Trophoblast cell (in vitro differentiated cells and primary cell): ENCODE results near the gene SCN7A.
A peak's percentile ranks its signal among the peaks of the same experiment; 100 is the strongest.
"Not testable (repeated sequence)": the region's sequence is repeated elsewhere in the genome, so short reads cannot be mapped to it uniquely, and the experiment has no call there.

Source experiments
- DNase-seq, 2 donors: peaks; one replicate each; pipeline ENCODE4 v3.0.0-alpha.2; 2016
- H2AFZ ChIP-seq: 2 replicates; pipeline ENCODE4 v1.6.1; 2013; ENCODE audit warnings: low read length, moderate library complexity, mild to moderate bottlenecking; ENCODE audit not compliant: insufficient read depth, poor library complexity
- H2AK5ac ChIP-seq: 2 replicates; pipeline ENCODE4 v1.6.1; 2013; ENCODE audit warnings: mild to moderate bottlenecking, low read length
- H2BK120ac ChIP-seq: 2 replicates; pipeline ENCODE4 v1.6.1; 2013; ENCODE audit warnings: low read length, mild to moderate bottlenecking, moderate library complexity; ENCODE audit not compliant: insufficient read depth, poor library complexity
- H2BK12ac ChIP-seq: 2 replicates; pipeline ENCODE4 v1.6.1; 2013; ENCODE audit warnings: mild to moderate bottlenecking, low read length, moderate library complexity
- H2BK5ac ChIP-seq: 2 replicates; pipeline ENCODE4 v1.6.1; 2013; ENCODE audit warnings: low read length, low read depth, moderate library complexity, mild to moderate bottlenecking; ENCODE audit not compliant: poor library complexity
- H3K14ac ChIP-seq: 2 replicates; pipeline ENCODE4 v1.6.1; 2013; ENCODE audit warnings: mild to moderate bottlenecking, low read length
- H3K18ac ChIP-seq: 2 replicates; pipeline ENCODE4 v1.6.1; 2013; ENCODE audit warnings: mild to moderate bottlenecking, low read length
- H3K23ac ChIP-seq: 2 replicates; pipeline ENCODE4 v1.6.1; 2013; ENCODE audit warnings: low read length
- H3K27ac ChIP-seq: 2 replicates; pipeline ENCODE4 v1.5.1; 2013; ENCODE audit warnings: low read depth, mild to moderate bottlenecking, inconsistent platforms, low read length, moderate library complexity
- H3K27me3 ChIP-seq: 2 replicates; pipeline ENCODE4 v1.6.1; 2013; ENCODE audit warnings: inconsistent platforms, mild to moderate bottlenecking, low read length, moderate library complexity; ENCODE audit not compliant: insufficient read depth
- H3K36me3 ChIP-seq, 2 experiments: 1 replicate in 1 of 2; 2 replicates in 1 of 2; pipeline ENCODE4 v1.6.1; 2013; ENCODE audit warnings: low read length in 2 of 2, mild to moderate bottlenecking in 2 of 2, moderate library complexity in 1 of 2; ENCODE audit not compliant: insufficient read depth in 2 of 2, control insufficient read depth in 1 of 2
- H3K4ac ChIP-seq: 2 replicates; pipeline ENCODE4 v1.6.1; 2013; ENCODE audit warnings: low read depth, mild to moderate bottlenecking, low read length, moderate library complexity
- H3K4me1 ChIP-seq, 2 experiments: 1 replicate in 1 of 2; 2 replicates in 1 of 2; pipeline ENCODE4 v1.6.1; 2013; ENCODE audit warnings: low read length in 2 of 2, mild to moderate bottlenecking in 2 of 2, moderate library complexity in 1 of 2; ENCODE audit not compliant: insufficient read depth in 2 of 2, control insufficient read depth in 1 of 2
- H3K4me2 ChIP-seq: 2 replicates; pipeline ENCODE4 v1.6.1; 2013; ENCODE audit warnings: inconsistent platforms, mild to moderate bottlenecking, low read length, moderate library complexity
- H3K4me3 ChIP-seq: 2 replicates; pipeline ENCODE4 v1.5.1; 2013; ENCODE audit warnings: mild to moderate bottlenecking, low read depth, low read length, inconsistent platforms
- H3K79me1 ChIP-seq: one replicate; pipeline ENCODE4 v1.6.1; 2013; ENCODE audit warnings: low read length
- H3K79me2 ChIP-seq: 2 replicates; pipeline ENCODE4 v1.6.1; 2013; ENCODE audit warnings: low read length, mild to moderate bottlenecking; ENCODE audit not compliant: control insufficient read depth, insufficient read depth, poor library complexity
- H3K9ac ChIP-seq: 2 replicates; pipeline ENCODE4 v1.6.1; 2013; ENCODE audit warnings: mild to moderate bottlenecking, low read length
- H3K9me3 ChIP-seq: 2 replicates; pipeline ENCODE4 v1.6.1; 2013; ENCODE audit warnings: low read depth, mild to moderate bottlenecking, control low read depth, inconsistent platforms, low read length; ENCODE audit not compliant: insufficient read depth
- H4K12ac ChIP-seq: 2 replicates; pipeline ENCODE4 v1.6.1; 2013; ENCODE audit warnings: low read depth, mild to moderate bottlenecking, low read length, moderate library complexity
- H4K8ac ChIP-seq: 2 replicates; pipeline ENCODE4 v1.6.1; 2013; ENCODE audit warnings: low read depth, mild to moderate bottlenecking, low read length, moderate library complexity
- H4K91ac ChIP-seq: one replicate; pipeline ENCODE4 v1.6.1; 2013; ENCODE audit warnings: low read depth, mild to moderate bottlenecking, low read length, moderate library complexity
- WGBS: extraction: QIAGEN DNeasy Blood & Tissue Kit; methylation state at CpG from one replicate; pipeline ENCODE4 v1.1.7; 2013; ENCODE audit warnings: missing lambda C conversion rate; ENCODE audit not compliant: insufficient read length, insufficient coverage; ENCODE audit errors: extremely low coverage; 5-methylcytosine and 5-hydroxymethylcytosine counted together

Gene SCN7A

GRCh38 chr2:166361351-166362153, 132.5 kb downstream of the SCN7A start:
- Histone ChIP-seq H2AFZ (no peak overlapping the region), H3K23ac (no peak overlapping the region), H3K9ac (no peak overlapping the region), H2BK12ac (no peak overlapping the region), H2BK5ac (no peak overlapping the region), H4K91ac (no peak overlapping the region), H4K12ac (no peak overlapping the region), H3K18ac (no peak overlapping the region), H3K4ac (no peak overlapping the region), H3K4me3 (no peak overlapping the region), H4K8ac (no peak overlapping the region), H3K27ac (no peak overlapping the region), H2AK5ac (no peak overlapping the region), H3K14ac (no peak overlapping the region), H3K79me1 (no peaks in the 10 kb centered on the region), H3K27me3 (no peaks in the 10 kb centered on the region), H3K4me1 (no peaks in the 10 kb centered on the region), H3K9me3 (no peaks in the 10 kb centered on the region), H3K36me3 (no peaks in the 10 kb centered on the region), H3K4me2 (no peak overlapping the region), H3K79me2 (no peaks in the 10 kb centered on the region), H2BK120ac (no peak overlapping the region)
- peak in 1 of 2 donors; percentile 44 for DNase-seq
- 100% methylated on average over 1 of the region's 3 CpGs for WGBS

GRCh38 chr2:166360906-166361305, 133.1 kb downstream of the SCN7A start:
- H2AFZ ChIP-seq = no peak overlapping the region
- no peak overlapping the region for H3K9ac ChIP-seq
- no peaks in the 10 kb centered on the region for H3K9me3 ChIP-seq
- H3K4me2 ChIP-seq = no peak overlapping the region
- H4K91ac ChIP-seq = no peak overlapping the region
- no peak overlapping the region for H3K27ac ChIP-seq
- no peaks in the 10 kb centered on the region for H3K79me1 ChIP-seq
- no peaks in the 10 kb centered on the region for H3K27me3 ChIP-seq
- H4K8ac ChIP-seq = no peak overlapping the region
- H3K23ac ChIP-seq = no peak overlapping the region
- WGBS = no CpG with 5 or more reads among the region's 2 CpGs
- no peak overlapping the region for H2BK5ac ChIP-seq
- H2BK120ac ChIP-seq = no peak overlapping the region
- no peak overlapping the region for H3K14ac ChIP-seq
- H3K4me3 ChIP-seq = no peak overlapping the region
- H2BK12ac ChIP-seq = no peak overlapping the region
- H4K12ac ChIP-seq = no peak overlapping the region
- H3K79me2 ChIP-seq = no peaks in the 10 kb centered on the region
- no peak overlapping the region for H3K18ac ChIP-seq
- H3K4me1 ChIP-seq = no peaks in the 10 kb centered on the region
- no peak overlapping the region for H3K4ac ChIP-seq
- H3K36me3 ChIP-seq = no peaks in the 10 kb centered on the region
- H2AK5ac ChIP-seq = no peak overlapping the region
- no peak for DNase-seq

- no peak overlapping the region for H2BK120ac ChIP-seq
- H3K9me3 ChIP-seq = no peaks in the 10 kb centered on the region
- H3K36me3 ChIP-seq = no peaks in the 10 kb centered on the region
- H3K27me3 ChIP-seq = no peaks in the 10 kb centered on the region
- no peak overlapping the region for H3K4me2 ChIP-seq
- no peak overlapping the region for H2AFZ ChIP-seq
- no peak overlapping the region for H3K4ac ChIP-seq
- DNase-seq = no peak
- no peak overlapping the region for H3K23ac ChIP-seq
- no peak overlapping the region for H4K12ac ChIP-seq
- H4K8ac ChIP-seq = no peak overlapping the region
- H2BK5ac ChIP-seq = no peak overlapping the region
- H3K18ac ChIP-seq = no peak overlapping the region
- no peak overlapping the region for H3K4me3 ChIP-seq
- H2AK5ac ChIP-seq = no peak overlapping the region
- no peak overlapping the region for H2BK12ac ChIP-seq
- no peaks in the 10 kb centered on the region for H3K79me2 ChIP-seq
- H4K91ac ChIP-seq = no peak overlapping the region
- no peak overlapping the region for H3K14ac ChIP-seq
- H3K27ac ChIP-seq = no peak overlapping the region
- H3K4me1 ChIP-seq = no peaks in the 10 kb centered on the region
- no peak overlapping the region for H3K9ac ChIP-seq
- no peaks in the 10 kb centered on the region for H3K79me1 ChIP-seq
Observed at GRCh38 chr2:166360426-166360825, 133.6 kb downstream of the SCN7A start.

GRCh38 chr2:166357950-166358321, 136.1 kb downstream of the SCN7A start:
- H3K4me2 ChIP-seq, H3K4ac ChIP-seq, H3K9ac ChIP-seq, H2BK120ac ChIP-seq, H3K27me3 ChIP-seq, H3K4me1 ChIP-seq, H2BK12ac ChIP-seq, H2AFZ ChIP-seq, DNase-seq, H3K79me2 ChIP-seq, H3K36me3 ChIP-seq, H3K23ac ChIP-seq, H3K4me3 ChIP-seq, H2BK5ac ChIP-seq, H3K27ac ChIP-seq, H4K91ac ChIP-seq, H2AK5ac ChIP-seq, H3K14ac ChIP-seq, H3K18ac ChIP-seq, H4K12ac ChIP-seq, H3K79me1 ChIP-seq, H4K8ac ChIP-seq, H3K9me3 ChIP-seq: not testable (repeated sequence)
- no CpG with 5 or more reads among the region's 4 CpGs for WGBS
